Activated CD8-positive, alpha-beta T cell treated with anti-CD3 and anti-CD28 coated beads for 36 hours (primary cell): ENCODE results near the gene GAST. TPM values are rescaled to one million over a fixed set of nuclear protein-coding genes. Genes with fewer than 3 reads are reported as not detected.
"Not testable (repeated sequence)": the region's sequence is repeated elsewhere in the genome, so short reads cannot be mapped to it uniquely, and the experiment has no call there.

Experiments used
- ATAC-seq: fragments of 200-7000 bp; cut with Tn5 transposase; one replicate; pipeline ENCODE4 v1.10.0; 2021; ENCODE audit warnings: mild to moderate bottlenecking, moderate library complexity
- CTCF ChIA-PET: fragments of 350-600 bp; sonication (Branson Sonifier 250); formaldehyde crosslinking; loops from one replicate; lab custom pipeline; 2021; ENCODE audit warnings: antibody characterized with exemption; lab: Charles Lee
- POLR2A ChIA-PET: fragments of 350-600 bp; sonication (Branson Sonifier 250); formaldehyde crosslinking; loops from one replicate; lab custom pipeline; 2021; ENCODE audit warnings: antibody characterized with exemption; lab: Charles Lee
- DNase-seq: peaks from one replicate; pipeline ENCODE4 v3.0.0-alpha.2; 2020
- H3K27ac Mint-ChIP-seq: one replicate; pipeline ENCODE4 v1.8.0; 2021; ENCODE audit warnings: mild to moderate bottlenecking, mixed read lengths
- H3K27me3 Mint-ChIP-seq: one replicate; pipeline ENCODE4 v1.8.0; 2021; ENCODE audit warnings: mixed read lengths
- H3K36me3 Mint-ChIP-seq: one replicate; pipeline ENCODE4 v1.8.0; 2021; ENCODE audit warnings: low read depth, mixed read lengths
- H3K4me1 Mint-ChIP-seq: one replicate; pipeline ENCODE4 v1.8.0; 2021; ENCODE audit warnings: low read depth, mixed read lengths
- H3K4me3 Mint-ChIP-seq: one replicate; pipeline ENCODE4 v1.8.0; 2021; ENCODE audit warnings: mild to moderate bottlenecking, moderate library complexity, mixed read lengths
- H3K9me3 Mint-ChIP-seq: one replicate; pipeline ENCODE4 v1.8.0; 2021; ENCODE audit warnings: mixed read lengths
- CTCF ChIP-seq: fragments of 200-600 bp; IDR thresholded peaks from one replicate; pipeline ENCODE4 v1.8.0; 2022; ENCODE audit warnings: antibody characterized with exemption, mild to moderate bottlenecking
- intact Hi-C: fragments of 100-400 bp; cut with micrococcal nuclease; formaldehyde crosslinking; loops from one replicate; pipeline ENCODE4 v1.10.0; 2022
- total RNA-seq, 2 experiments: library from RNA; stranded (reverse); gene quantifications; one replicate each; pipeline ENCODE4 v1.2.3, GENCODE V29; 2021

Gene GAST
- total RNA-seq, 2 experiments from 2014 or later: not detected

GRCh38 chr17:41672153-41672552 is 40.0 kb upstream of the GAST start:
- Mint-ChIP-seq H3K27me3 (no peaks in the 10 kb centered on the region), H3K4me3 (no peak overlapping the region), H3K36me3 (no peaks in the 10 kb centered on the region), H3K4me1 (peaks cover 41% of the 10 kb centered on the region), H3K9me3 (no peaks in the 10 kb centered on the region), H3K27ac (no peak overlapping the region)
- intact Hi-C loops: no loop called here
- ChIA-PET POLR2A (no interaction called here), CTCF (no interaction called here)
- ATAC-seq (peak; percentile 35), DNase-seq (no peak)
- TF ChIP-seq CTCF: no peak

GRCh38 chr17:41675157-41676057 is 36.7 kb upstream of the GAST start:
- ATAC-seq, DNase-seq, H3K27ac Mint-ChIP-seq, H3K9me3 Mint-ChIP-seq, H3K36me3 Mint-ChIP-seq, H3K27me3 Mint-ChIP-seq, intact Hi-C loops, H3K4me3 Mint-ChIP-seq: not testable (repeated sequence)
- H3K4me1 Mint-ChIP-seq: peaks cover 47% of the 10 kb centered on the region
- POLR2A ChIA-PET: interaction anchor here (8.4 kb wide), 1 partner anchor 15 kb away, joined by 182 read pairs; the partner anchor contains the start of gene EIF1
- CTCF ChIA-PET: interaction anchor here (6.2 to 7.3 kb wide), 3 partner anchors 7 to 14 kb away, joined by 53 to 93 read pairs (median 85); partner anchors contain the start of gene EIF1

GRCh38 chr17:41676058-41676419 is 36.1 kb upstream of the GAST start:
- peaks cover 47% of the 10 kb centered on the region for H3K4me1 Mint-ChIP-seq
- peaks cover 4% of the 10 kb centered on the region for H3K9me3 Mint-ChIP-seq
- peaks cover 2% of the 10 kb centered on the region for H3K36me3 Mint-ChIP-seq
- intact Hi-C loops: no loop called here
- ChIA-PET CTCF (interaction anchor here (3.2 to 7.3 kb wide), 4 partner anchors 8 to 28 kb away, joined by 14 to 93 read pairs (median 69); partner anchors contain the start of gene EIF1), POLR2A (interaction anchor here (8.4 kb wide), 1 partner anchor 14 kb away, joined by 182 read pairs; the partner anchor contains the start of gene EIF1)
- H3K4me3 Mint-ChIP-seq: no peak overlapping the region
- DNase-seq (no peak), ATAC-seq (no peak)
- H3K27me3 Mint-ChIP-seq: no peaks in the 10 kb centered on the region
- no peak for TF ChIP-seq CTCF
- H3K27ac Mint-ChIP-seq: no peak overlapping the region

GRCh38 chr17:41678411-41678906 is 33.7 kb upstream of the GAST start:
- no peak for TF ChIP-seq CTCF
- Mint-ChIP-seq H3K27ac (peak overlapping the region; percentile 97), H3K4me3 (peak overlapping the region; percentile 88), H3K4me1 (peaks cover 48% of the 10 kb centered on the region), H3K27me3 (no peaks in the 10 kb centered on the region), H3K36me3 (peaks cover 2% of the 10 kb centered on the region), H3K9me3 (peaks cover 4% of the 10 kb centered on the region)
- ChIA-PET POLR2A (interaction anchor here (0.8 to 8.4 kb wide), 6 partner anchors 11 to 111 kb away, joined by 3 to 182 read pairs (median 4); partner anchors contain the start of gene EIF1), CTCF (interaction anchor here (0.7 to 7.3 kb wide), 8 partner anchors 10 to 252 kb away, joined by 3 to 93 read pairs (median 16); partner anchors contain the start of genes EIF1 and ODAD4)
- intact Hi-C loops: no loop called here
- DNase-seq (no peak), ATAC-seq (peak; percentile 16)

GRCh38 chr17:41678907-41679739 is 33.0 kb upstream of the GAST start:
- intact Hi-C loops: no loop called here
- no peak for TF ChIP-seq CTCF
- no peaks in the 10 kb centered on the region for H3K27me3 Mint-ChIP-seq
- H3K4me3 Mint-ChIP-seq: peak overlapping the region; percentile 88
- DNase-seq (peak; percentile 87), ATAC-seq (peak; percentile 88)
- peaks cover 2% of the 10 kb centered on the region for H3K36me3 Mint-ChIP-seq
- peak overlapping the region; percentile 97 for H3K27ac Mint-ChIP-seq
- POLR2A ChIA-PET: interaction anchor here (0.8 to 8.4 kb wide), 6 partner anchors 11 to 112 kb away, joined by 3 to 182 read pairs (median 4); partner anchors contain the start of gene EIF1
- CTCF ChIA-PET: interaction anchor here (0.7 to 7.3 kb wide), 8 partner anchors 11 to 251 kb away, joined by 3 to 93 read pairs (median 16); partner anchors contain the start of genes EIF1 and ODAD4
- peaks cover 48% of the 10 kb centered on the region for H3K4me1 Mint-ChIP-seq
- H3K9me3 Mint-ChIP-seq: peaks cover 4% of the 10 kb centered on the region
